T47D (cell line): ENCODE results near the gene VWA1.

Experiments
- DNase-seq, 2 experiments: peaks; one replicate each; pipeline versions ENCODE4 v3.0.0 to v3.0.0-alpha.2; 2011 to 2012; ENCODE audit warnings: low read depth in 1 of 2, low spot score in 1 of 2
- JUND ChIP-seq: IDR thresholded peaks from 2 replicates; pipeline ENCODE4 v1.6.1; 2012; ENCODE audit warnings: low read depth
- in situ Hi-C: cut with HindIII; loops from 2 replicates; pipeline ENCODE4 v1.10.0; 2016; ENCODE audit warnings: low sequenced_read_pairs, low pct_unique_long_range_greater_than_20kb

The VWA1 gene

GRCh38 chr1:1430992-1431844 lies 4.3 kb upstream of the VWA1 start:
- no peak for TF ChIP-seq JUND
- DNase-seq, result no peak

GRCh38 chr1:1431845-1432273 lies 3.6 kb upstream of the VWA1 start:
- peak in 1 of 2 experiments; percentile 70 for DNase-seq
- TF ChIP-seq JUND, result no peak
- in situ Hi-C loops, result no loop called here

More at GRCh38 chr1:1430992-1431844, 4.3 kb upstream of the VWA1 start:
- in situ Hi-C loops, result no loop called here

GRCh38 chr1:1432274-1432950 lies 3.1 kb upstream of the VWA1 start:
- no peak for DNase-seq
- TF ChIP-seq JUND, result no peak
- in situ Hi-C loops, result no loop called here

- no peak for TF ChIP-seq JUND
- DNase-seq, result peak; percentile 91 to 94
- in situ Hi-C loops, result no loop called here
Measured at GRCh38 chr1:1432951-1433803, 2.3 kb upstream of the VWA1 start.

GRCh38 chr1:1433804-1434130 lies 1.7 kb upstream of the VWA1 start:
- in situ Hi-C loops, result no loop called here
- peak in 1 of 2 experiments; percentile 43 for DNase-seq
- no peak for TF ChIP-seq JUND

- DNase-seq, result peak in 1 of 2 experiments; percentile 51
Measured at GRCh38 chr1:1434131-1434823, 1.2 kb upstream of the VWA1 start.

GRCh38 chr1:1434824-1435105 lies 725 bp upstream of the VWA1 start:
- no peak for DNase-seq
- no peak for TF ChIP-seq JUND
- in situ Hi-C loops, result no loop called here

More at GRCh38 chr1:1434131-1434823, 1.2 kb upstream of the VWA1 start:
- in situ Hi-C loops, result no loop called here
- TF ChIP-seq JUND, result no peak

- no peak for DNase-seq
- in situ Hi-C loops, result no loop called here
- TF ChIP-seq JUND, result no peak
Measured at GRCh38 chr1:1435911-1436629, 580 bp downstream of the VWA1 start.

GRCh38 chr1:1436630-1437032 lies 1.1 kb downstream of the VWA1 start:
- in situ Hi-C loops, result no loop called here
- no peak for DNase-seq
- TF ChIP-seq JUND, result no peak

GRCh38 chr1:1437033-1437903 lies 1.8 kb downstream of the VWA1 start:
- in situ Hi-C loops, result no loop called here
- DNase-seq, result no peak
- no peak for TF ChIP-seq JUND

- in situ Hi-C loops, result no loop called here
- TF ChIP-seq JUND, result no peak
- DNase-seq, result no peak
Measured at GRCh38 chr1:1437904-1438376, 2.5 kb downstream of the VWA1 start.
